Measurements from ENCODE around the gene MACROD2. TPM values are rescaled to one million over a fixed set of nuclear protein-coding genes. Genes with fewer than 3 reads are reported as not detected.
"Not testable (repeated sequence)": the region's sequence is repeated elsewhere in the genome, so short reads cannot be mapped to it uniquely, and the experiment has no call there.

The MACROD2 gene
- total RNA-seq, 2 donors from 2014 or later: 0.95 to 4.2 TPM

DNA sequence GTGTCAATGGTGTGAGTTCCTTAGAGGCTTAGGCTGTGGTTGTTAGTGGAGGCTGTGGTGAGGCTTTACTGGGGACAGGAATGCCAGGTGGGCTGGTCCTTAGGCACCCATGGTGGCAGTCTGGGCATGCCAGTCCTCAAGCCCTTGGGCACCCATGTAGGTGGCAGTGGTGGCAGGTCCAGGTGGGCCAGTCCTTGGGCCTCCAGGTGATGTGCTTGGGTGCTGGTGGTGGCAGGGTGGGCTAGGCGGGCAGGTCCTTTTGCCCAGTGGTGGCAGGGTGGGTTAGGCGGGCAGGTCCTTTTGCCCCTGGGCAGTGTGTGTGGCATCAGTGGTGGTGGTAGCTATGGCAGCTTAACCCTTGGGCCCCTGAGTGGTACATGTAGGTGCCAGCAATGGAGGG, 208.3 kb downstream of the MACROD2 start:
- Histone ChIP-seq H3K27ac (no peak overlapping the region), H3K4me1 (ENCODE audit: control insufficient read depth in 1 of 2, low read depth in 2 of 2) (no peaks in the 10 kb centered on the region), H3K36me3 (no peaks in the 10 kb centered on the region), H3K27me3 (replicated peaks; ENCODE audit: insufficient read depth) (no peaks in the 10 kb centered on the region), H3K9me3 (no peaks in the 10 kb centered on the region), H3K4me3 (no peak overlapping the region)
- no peak for DNase-seq (ENCODE audit: low spot score)
- TF ChIP-seq, protein P1, sequence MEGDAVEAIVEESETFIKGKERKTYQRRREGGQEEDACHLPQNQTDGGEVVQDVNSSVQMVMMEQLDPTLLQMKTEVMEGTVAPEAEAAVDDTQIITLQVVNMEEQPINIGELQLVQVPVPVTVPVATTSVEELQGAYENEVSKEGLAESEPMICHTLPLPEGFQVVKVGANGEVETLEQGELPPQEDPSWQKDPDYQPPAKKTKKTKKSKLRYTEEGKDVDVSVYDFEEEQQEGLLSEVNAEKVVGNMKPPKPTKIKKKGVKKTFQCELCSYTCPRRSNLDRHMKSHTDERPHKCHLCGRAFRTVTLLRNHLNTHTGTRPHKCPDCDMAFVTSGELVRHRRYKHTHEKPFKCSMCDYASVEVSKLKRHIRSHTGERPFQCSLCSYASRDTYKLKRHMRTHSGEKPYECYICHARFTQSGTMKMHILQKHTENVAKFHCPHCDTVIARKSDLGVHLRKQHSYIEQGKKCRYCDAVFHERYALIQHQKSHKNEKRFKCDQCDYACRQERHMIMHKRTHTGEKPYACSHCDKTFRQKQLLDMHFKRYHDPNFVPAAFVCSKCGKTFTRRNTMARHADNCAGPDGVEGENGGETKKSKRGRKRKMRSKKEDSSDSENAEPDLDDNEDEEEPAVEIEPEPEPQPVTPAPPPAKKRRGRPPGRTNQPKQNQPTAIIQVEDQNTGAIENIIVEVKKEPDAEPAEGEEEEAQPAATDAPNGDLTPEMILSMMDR (IDR thresholded peaks at IDR 0.05): no peak
- no peak for ATAC-seq (ENCODE audit: insufficient number of reproducible peaks, low FRiP score, low read depth)

DNA sequence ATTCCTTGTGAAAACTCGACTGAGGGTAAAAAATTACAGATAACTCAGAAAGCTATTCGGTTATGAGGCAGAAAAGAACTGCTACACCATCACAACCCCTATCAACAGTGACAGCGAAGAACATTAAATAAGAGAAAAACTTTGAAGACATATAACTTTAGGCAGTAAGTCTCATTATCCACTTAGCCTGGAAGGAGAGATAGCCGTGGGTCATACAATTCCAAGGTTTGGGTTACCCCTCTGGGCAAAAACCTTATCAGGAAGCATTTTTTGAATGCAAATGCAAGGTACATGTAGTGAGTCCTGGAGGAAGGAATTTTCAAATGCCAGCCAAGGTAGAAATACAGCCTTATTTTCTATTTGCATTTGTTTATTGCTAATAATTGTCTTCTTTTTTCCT, 212.3 kb downstream of the MACROD2 start:
- TF ChIP-seq, protein P1 (IDR thresholded peaks at IDR 0.05): no peak
- no peaks in the 10 kb centered on the region for H3K4me1 ChIP-seq (ENCODE audit: control insufficient read depth in 1 of 2, low read depth in 2 of 2)
- no peaks in the 10 kb centered on the region for H3K9me3 ChIP-seq
- H3K4me3 ChIP-seq: no peak overlapping the region
- DNase-seq (ENCODE audit: low spot score) (no peak), ATAC-seq (ENCODE audit: insufficient number of reproducible peaks, low FRiP score, low read depth) (no peak)
- no peak overlapping the region for H3K27ac ChIP-seq
- no peaks in the 10 kb centered on the region for H3K27me3 ChIP-seq (replicated peaks; ENCODE audit: insufficient read depth)
- H3K36me3 ChIP-seq: no peaks in the 10 kb centered on the region

DNA sequence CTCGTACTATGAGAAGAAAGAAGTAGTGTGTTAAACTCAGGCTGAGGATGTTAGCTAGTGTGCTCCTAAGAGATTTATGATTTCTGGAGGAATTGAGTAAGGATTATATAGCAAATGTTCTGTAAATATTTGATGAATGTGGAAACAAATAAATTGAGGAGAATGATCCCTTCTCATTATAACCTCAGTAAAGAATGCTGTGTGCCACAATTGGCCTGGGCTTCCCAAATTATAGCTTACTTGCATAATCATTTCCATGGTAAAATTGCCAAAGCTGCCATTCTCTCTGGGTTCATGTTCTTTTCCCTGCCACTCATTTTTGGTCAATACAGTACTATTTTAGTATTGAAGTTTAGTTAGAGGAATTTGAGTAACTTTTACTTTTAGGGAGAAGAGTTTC, 213.6 kb downstream of the MACROD2 start:
- H3K9me3 ChIP-seq: no peaks in the 10 kb centered on the region
- no peaks in the 10 kb centered on the region for H3K4me1 ChIP-seq (ENCODE audit: control insufficient read depth in 1 of 2, low read depth in 2 of 2)
- H3K27ac ChIP-seq: no peak overlapping the region
- DNase-seq (ENCODE audit: low spot score) (no peak), ATAC-seq (ENCODE audit: insufficient number of reproducible peaks, low FRiP score, low read depth) (no peak)
- TF ChIP-seq, protein P1 (IDR thresholded peaks at IDR 0.05): no peak
- no peaks in the 10 kb centered on the region for H3K36me3 ChIP-seq
- no peaks in the 10 kb centered on the region for H3K27me3 ChIP-seq (replicated peaks; ENCODE audit: insufficient read depth)
- H3K4me3 ChIP-seq: no peak overlapping the region

DNA sequence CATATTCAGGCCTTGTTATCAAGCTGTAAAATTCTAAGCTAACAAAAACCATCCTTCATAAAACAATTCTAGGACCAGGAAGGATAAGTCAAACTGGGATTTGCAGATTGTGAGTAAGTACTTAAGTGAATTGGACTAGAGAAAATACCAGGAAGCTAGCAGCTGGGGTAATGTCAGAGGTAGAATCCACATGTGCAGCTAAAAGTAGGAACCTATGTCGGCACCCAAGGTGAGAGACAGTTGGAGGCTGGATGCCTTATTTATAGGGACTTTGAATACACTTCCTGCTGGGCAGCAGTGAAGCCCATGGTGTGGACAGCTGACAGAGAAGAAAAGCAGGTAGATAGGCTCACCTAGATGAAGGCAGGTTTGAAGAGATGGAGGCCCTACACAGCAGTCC, 214.8 kb downstream of the MACROD2 start:
- DNase-seq (ENCODE audit: low spot score) (no peak), ATAC-seq (ENCODE audit: insufficient number of reproducible peaks, low FRiP score, low read depth) (no peak)
- TF ChIP-seq, protein P1 (IDR thresholded peaks at IDR 0.05): no peak
- Histone ChIP-seq H3K27me3 (replicated peaks; ENCODE audit: insufficient read depth) (no peaks in the 10 kb centered on the region), H3K4me1 (ENCODE audit: control insufficient read depth in 1 of 2, low read depth in 2 of 2) (no peaks in the 10 kb centered on the region), H3K36me3 (no peaks in the 10 kb centered on the region), H3K27ac (no peak overlapping the region), H3K4me3 (no peak overlapping the region), H3K9me3 (no peaks in the 10 kb centered on the region)

DNA sequence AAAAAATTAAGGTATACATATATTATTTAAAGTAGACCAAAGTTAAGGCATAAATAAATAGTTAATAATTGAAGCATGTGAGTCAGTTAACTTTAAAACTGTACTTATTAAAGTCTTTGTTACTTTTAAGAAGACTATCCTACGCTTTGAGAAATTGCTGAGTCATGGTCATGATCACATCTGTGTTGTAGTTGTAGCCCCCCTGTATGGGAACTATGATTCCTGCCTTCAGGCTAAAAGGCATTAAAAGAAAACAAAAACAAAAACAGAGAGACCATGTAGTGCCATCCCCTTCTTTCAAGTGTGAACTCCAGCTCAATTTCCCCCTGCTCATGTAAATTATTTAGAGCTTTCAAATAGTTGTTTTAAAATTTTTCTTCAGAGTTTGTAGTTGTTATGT, 218.7 kb downstream of the MACROD2 start:
- TF ChIP-seq, protein P1 (IDR thresholded peaks at IDR 0.05): no peak
- ATAC-seq (ENCODE audit: insufficient number of reproducible peaks, low FRiP score, low read depth): no peak
- Histone ChIP-seq H3K4me1 (ENCODE audit: control insufficient read depth in 1 of 2, low read depth in 2 of 2) (no peaks in the 10 kb centered on the region), H3K9me3 (no peaks in the 10 kb centered on the region), H3K4me3 (no peak overlapping the region), H3K36me3 (no peaks in the 10 kb centered on the region), H3K27ac (no peak overlapping the region), H3K27me3 (replicated peaks; ENCODE audit: insufficient read depth) (no peaks in the 10 kb centered on the region)
- DNase-seq (ENCODE audit: low spot score): no peak

DNA sequence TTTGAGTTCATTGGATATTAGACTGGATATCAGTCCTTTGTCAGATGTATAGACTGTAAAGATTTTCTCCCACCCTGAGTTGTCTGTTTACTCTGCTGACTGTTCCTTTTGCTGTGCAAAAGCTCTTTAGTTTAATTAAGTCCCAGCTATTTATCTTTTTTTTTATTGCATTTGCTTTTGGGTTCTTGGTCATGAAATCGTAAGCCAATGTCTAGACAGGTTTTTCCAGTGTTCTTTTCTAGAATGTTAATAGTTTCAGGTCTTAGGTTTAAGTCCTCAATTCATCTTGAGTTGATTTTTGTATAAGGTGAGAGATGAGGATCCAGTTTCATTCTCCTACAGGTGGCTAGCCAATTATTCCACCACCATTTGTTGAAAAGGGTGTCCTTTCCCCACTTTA, 220.6 kb downstream of the MACROD2 start:
- not testable (repeated sequence) for ATAC-seq (ENCODE audit: insufficient number of reproducible peaks, low FRiP score, low read depth); H3K9me3 ChIP-seq; H3K4me1 ChIP-seq (ENCODE audit: control insufficient read depth in 1 of 2, low read depth in 2 of 2); H3K27ac ChIP-seq; H3K27me3 ChIP-seq (replicated peaks; ENCODE audit: insufficient read depth); DNase-seq (ENCODE audit: low spot score); H3K4me3 ChIP-seq; H3K36me3 ChIP-seq
